Epithelial cell of esophagus (primary cell): ENCODE measurements around the gene ACAP3.
"Not testable (repeated sequence)": the region's sequence is repeated elsewhere in the genome, so short reads cannot be mapped to it uniquely, and the experiment has no call there.

Experiments
- DNase-seq: peaks from one replicate; pipeline ENCODE4 v3.0.0; 2010; ENCODE audit warnings: low read depth
- H3K4me3 ChIP-seq: 2 replicates; pipeline ENCODE4 v1.5.1; 2011; ENCODE audit warnings: mild to moderate bottlenecking, low read length, control low read depth
- CTCF ChIP-seq: IDR thresholded peaks from 2 replicates; pipeline ENCODE4 v1.5.1; 2011; ENCODE audit warnings: low read depth, mild to moderate bottlenecking, low read length, control low read depth, inconsistent platforms; ENCODE audit not compliant: insufficient read depth; ENCODE audit errors: missing control alignments

The ACAP3 gene

GRCh38 chr1:1255078-1255477 is 52.7 kb downstream of the ACAP3 start:
- no peak for TF ChIP-seq CTCF
- H3K4me3 ChIP-seq: no peak overlapping the region
- DNase-seq: no peak

- H3K4me3 ChIP-seq: no peak overlapping the region
- no peak for DNase-seq
- no peak for TF ChIP-seq CTCF
Measured at GRCh38 chr1:1254667-1254998, 53.1 kb downstream of the ACAP3 start.

GRCh38 chr1:1253972-1254666 is 53.6 kb downstream of the ACAP3 start:
- no peak for DNase-seq
- TF ChIP-seq CTCF: no peak
- no peak overlapping the region for H3K4me3 ChIP-seq

- no peak for DNase-seq
- TF ChIP-seq CTCF: no peak
- H3K4me3 ChIP-seq: no peak overlapping the region
Measured at GRCh38 chr1:1253314-1253713, 54.4 kb downstream of the ACAP3 start.

- DNase-seq: peak; percentile 93
- TF ChIP-seq CTCF: no peak
- H3K4me3 ChIP-seq: no peak overlapping the region
Measured at GRCh38 chr1:1250786-1251284, 56.9 kb downstream of the ACAP3 start.

- DNase-seq, H3K4me3 ChIP-seq: not testable (repeated sequence)
Measured at GRCh38 chr1:1248009-1248913, 59.5 kb downstream of the ACAP3 start.

- no peak for DNase-seq
- H3K4me3 ChIP-seq: no peak overlapping the region
Measured at GRCh38 chr1:1247341-1247913, 60.3 kb downstream of the ACAP3 start.

More at GRCh38 chr1:1247341-1247913, 60.3 kb downstream of the ACAP3 start:
- no peak for TF ChIP-seq CTCF
